HG03135 (cell line): Measurements from ENCODE around the gene PRXL2A.
"Not testable (repeated sequence)": the region's sequence is repeated elsewhere in the genome, so short reads cannot be mapped to it uniquely, and the experiment has no call there.

Experiments used
- ATAC-seq: cut with Tn5 transposase; IDR thresholded peaks from one replicate; pipeline ENCODE4 v1.9.1; 2021; ENCODE audit warnings: mild to moderate bottlenecking, moderate library complexity; ENCODE audit not compliant: unreplicated experiment

Gene PRXL2A

DNA sequence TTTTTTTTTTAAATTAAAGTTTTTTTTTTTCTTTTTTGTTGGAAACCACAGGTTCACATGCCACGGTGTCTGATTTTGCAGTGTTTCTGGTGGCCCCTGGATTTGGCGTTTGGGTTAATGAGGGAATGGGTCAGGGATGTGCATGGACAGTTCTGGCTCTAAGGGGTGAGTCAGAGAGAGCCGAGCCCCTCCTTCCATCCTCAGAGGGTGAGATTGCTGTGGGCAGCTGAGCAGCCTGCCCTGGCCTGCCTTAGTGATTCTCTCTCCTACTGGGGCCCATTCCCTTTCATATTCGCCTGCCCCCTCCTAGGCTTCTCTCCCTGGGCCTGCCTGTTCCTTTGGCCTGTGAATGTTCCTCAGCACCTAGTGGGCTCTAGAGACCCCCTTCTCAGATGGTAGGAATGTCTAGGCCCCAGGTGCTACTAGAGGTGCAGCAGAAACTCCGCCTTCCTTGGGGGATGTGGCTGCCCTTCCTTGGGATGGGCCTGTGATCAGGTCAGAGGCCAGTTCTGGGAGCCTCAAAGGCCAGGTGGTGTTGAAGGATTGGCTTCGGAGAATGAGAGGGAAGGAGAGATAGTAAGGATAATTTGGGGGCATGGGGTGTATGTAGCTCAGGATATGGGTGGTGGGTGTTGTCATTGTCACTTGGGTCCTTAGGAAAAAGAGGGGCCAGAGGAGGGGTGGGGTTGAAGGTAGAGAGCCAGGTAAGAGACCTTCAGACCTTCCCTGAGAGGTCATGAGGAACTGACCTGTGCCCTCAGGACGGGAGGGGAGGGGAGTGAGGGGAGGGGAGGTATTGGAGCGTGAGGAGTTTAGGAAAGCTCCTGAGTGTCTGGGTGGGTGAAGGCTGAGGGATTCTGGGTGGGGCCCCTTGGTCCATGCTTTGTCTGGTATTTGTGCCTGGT lies 65.6 kb downstream of the PRXL2A start:
- no peak for ATAC-seq

DNA sequence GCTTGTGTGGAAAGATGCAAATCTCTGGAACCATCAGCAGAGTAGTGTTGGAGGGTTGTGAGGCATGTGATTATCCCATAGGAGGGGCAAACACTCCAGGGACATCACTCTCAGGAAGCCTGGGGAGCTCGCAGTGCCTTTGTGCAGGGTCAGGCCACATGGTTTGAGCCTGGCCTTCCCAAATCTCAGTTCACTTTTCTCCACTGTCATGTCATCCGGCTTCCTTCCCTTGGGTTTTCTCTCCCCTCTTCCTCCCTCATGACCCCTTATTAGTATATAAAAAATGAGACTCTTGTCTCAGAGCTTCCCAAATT lies 66.2 kb downstream of the PRXL2A start:
- ATAC-seq, result no peak

DNA sequence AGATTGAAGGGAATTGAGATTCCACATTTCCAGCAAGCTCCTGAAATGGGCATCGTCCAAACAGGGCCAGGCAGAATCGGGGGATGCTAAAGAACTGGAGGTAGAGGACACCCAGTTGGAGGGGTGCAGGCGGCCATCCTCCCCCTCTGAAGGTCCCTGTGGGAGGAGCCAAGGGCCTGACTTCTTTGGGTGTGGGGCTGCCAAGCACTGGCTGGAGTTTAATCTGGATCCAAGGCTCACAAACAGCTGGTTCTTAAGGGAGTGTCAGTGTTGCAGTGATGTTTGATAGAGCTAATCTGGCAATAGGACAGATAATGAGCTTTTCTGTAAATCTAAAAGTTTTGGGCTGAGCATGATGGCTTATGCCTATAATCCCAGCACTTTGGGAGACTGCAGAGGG lies 66.6 kb downstream of the PRXL2A start:
- ATAC-seq, result no peak

DNA sequence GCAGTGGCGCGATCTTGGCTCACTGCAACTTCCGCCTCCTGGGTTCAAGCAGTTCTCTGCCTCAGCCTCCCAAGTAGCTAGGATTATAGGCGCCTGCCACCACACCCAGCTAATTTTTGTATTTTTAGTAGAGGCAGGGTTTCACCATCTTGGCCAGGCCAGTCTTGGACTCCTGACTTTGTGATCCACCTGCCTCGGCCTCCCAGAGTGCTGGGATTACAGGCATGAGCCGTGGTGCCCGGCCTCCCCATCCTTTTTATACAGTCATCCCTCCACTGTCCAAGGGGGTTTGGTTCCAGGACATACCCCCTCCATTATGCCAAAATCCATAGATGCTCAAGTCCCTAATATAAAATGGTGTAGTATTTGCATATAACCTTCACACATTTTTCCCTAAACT lies 67.3 kb downstream of the PRXL2A start:
- ATAC-seq, result not testable (repeated sequence)

DNA sequence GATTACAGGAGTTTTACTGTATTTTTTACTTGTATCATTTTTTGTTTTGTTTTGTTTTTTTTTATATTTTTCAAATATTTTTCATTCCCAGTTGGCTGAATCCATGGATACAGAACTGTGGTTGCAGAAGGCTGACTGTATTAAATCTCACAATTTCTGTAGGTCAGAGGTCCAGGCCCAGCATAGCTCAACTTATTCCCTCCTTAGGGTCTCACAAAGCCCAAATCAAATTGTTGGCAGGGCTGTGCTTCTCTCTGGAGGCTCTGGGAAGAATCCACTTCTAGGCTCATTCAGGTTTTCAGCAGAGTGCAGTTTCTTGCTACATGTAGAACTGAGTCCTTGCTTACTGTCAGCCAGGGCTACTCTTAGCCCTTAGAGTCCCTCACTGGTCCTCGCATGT lies 68.3 kb downstream of the PRXL2A start:
- ATAC-seq, result no peak

DNA sequence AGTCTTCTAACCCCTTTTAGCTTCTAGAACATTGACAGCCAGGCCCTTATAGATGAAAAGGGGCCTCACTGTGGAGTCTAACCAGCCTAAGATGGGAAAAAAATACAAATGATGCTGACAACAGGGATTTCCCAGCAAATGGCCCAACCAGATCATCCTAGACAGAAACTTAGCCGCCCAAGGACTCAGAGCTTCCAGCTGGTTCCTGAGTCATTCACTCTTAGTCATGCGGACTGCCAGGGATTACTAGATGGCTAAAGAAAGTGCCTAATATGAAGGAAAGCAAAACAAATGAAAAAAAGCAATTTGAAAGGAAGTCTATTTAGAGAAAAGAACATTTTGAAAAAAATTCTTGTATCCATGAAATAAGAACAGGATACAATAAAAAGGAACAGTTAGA lies 69.5 kb downstream of the PRXL2A start:
- ATAC-seq, result no peak

DNA sequence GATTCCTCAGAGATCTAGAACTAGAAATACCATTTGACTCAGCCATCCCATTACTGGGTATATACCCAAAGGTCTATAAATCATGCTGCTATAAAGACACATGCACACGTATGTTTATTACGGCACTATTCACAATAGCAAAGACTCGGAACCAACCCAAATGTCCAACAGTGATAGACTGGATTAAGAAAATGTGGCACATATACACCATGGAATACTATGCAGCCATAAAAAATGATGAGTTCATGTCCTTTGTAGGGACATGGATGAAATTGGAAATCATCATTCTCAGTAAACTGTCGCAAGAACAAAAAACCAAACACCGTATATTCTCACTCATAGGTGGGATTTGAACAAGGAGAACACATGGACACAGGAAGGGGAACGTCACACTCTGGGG lies 72.0 kb downstream of the PRXL2A start:
- not testable (repeated sequence) for ATAC-seq

DNA sequence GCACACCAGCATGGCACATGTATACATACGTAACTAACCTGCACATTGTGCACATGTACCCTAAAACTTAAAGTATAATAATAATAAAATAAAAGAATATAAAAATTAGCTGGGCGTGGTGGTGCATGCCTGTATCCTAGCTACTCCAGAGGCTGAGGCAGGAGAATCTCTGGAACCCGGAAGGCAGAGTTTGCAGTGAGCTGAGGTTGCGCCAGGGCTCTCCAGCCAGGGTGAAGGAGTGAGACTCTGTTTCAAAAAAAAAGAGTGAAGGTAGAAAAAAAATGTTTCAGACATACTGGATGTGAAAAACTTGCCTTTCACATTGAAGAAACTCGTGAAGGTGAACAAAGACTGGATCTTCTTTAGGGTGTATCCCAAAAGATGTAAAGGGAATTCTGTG lies 72.5 kb downstream of the PRXL2A start:
- ATAC-seq, result no peak

DNA sequence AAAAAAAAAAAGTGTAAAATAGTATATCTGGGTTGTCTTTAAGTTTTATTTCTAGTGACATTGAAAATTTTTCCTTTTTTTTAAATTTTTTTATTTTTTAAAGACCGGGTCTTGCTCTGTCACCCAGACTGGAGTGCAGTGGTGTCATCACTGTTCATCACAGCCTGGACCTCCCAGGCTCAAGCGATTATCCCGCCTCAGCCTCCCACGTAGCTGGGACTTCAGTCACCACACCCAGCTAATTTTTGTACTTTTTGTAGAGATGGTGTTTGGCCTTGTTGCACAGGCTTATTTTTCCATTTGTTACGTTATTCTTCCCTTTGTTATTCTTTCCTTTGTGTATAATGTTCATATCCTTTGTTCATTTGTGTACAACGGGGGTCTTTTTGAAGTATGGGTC lies 75.9 kb downstream of the PRXL2A start:
- no peak for ATAC-seq

DNA sequence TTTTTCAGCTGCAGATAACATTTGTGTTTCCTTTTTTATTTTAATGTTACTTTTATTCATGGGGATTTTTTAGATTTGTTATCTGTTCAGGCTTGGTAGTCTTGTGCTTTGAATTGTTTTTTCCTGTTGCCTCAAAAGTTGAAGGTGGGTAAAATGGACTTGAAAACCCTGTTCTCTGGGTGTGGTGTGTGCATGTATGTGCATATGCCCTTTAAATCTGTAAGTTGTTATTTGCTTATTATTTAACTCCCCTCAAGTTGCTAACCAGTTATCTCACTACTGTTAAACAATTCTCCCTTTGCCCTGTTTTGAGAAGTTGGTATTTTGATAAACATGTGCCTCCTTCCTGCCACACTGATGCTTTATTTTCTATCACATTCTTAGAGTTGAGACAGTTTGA lies 76.3 kb downstream of the PRXL2A start:
- ATAC-seq, result no peak

DNA sequence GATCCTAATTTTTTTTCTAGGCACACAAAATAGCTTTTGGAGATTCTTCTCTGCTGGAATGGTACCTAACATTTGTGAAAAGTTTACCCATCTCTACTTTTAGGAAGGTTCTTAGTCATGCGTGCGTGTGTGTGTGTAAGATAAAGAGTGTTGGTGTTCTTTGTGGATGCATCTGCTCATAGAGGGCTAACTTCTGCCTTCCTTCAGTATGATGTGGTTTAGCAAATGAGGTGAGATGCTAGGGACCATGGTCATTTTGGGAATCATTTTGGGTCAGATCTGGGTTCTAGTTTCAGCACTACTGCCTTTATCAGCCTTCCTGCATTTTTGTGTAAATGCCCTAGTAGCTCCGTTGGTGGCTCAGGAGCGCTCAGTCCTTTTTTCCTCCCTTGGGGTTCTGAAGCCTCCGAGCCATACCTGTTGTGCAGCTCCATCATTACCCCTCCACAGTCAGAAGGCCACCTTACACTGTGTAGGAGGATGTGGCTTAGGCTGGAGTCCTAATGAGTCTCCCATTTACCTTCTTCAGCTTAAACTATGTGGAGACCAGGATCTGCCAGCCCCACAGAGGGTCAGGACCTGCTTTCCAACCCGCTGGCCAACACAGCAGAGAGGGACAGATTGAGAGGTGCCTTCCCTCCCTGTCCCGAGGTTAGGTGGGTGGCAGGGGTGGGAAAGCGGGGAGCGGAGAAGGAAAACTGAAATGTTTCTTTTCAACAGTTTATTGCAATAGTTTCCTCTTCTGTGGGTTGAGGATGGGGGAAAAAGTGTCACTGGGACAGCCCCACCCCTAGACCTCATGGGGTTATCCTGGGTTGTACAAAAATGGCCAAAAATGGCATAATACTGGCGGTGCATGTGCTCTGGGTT lies 77.0 kb downstream of the PRXL2A start:
- no peak for ATAC-seq

DNA sequence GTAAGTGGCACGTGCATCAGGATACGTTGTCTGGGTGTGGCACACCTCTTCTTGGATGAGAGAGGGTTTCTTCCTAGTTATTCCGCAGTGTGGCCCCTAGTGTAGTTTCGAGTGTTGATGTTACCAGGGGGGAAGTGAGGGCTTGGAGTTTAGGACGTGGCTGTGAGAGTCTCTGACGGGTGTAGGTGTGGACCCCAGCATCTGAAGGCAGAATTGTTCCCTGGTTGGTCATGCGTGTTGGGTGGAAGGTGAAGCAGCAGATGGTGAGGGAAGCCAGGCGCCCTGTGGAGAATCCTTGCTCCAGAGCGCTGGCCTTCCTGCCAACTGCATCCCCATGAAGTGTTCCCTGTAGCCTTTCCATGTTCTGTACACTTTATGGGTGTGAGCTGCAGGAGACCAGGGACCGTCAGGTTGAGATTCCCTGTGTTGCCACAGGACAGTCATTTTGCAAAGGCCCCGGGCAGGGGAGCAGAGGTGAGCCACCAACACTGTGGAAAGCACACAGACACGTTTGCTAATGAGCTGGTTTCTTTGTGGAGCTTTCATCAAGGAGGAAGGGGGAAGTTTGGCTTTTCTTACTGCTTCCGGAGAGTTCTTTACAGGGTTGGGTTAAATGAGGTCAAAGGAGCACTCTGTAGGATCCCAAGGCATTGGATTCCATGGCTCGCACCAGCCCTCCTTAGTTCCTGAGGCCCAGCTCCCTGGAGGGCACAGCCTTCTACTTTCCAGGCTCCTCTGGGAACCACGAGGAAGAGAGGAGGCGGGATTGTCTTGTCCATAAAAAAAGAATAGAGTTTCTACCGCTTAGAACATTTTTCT lies 77.8 kb downstream of the PRXL2A start:
- ATAC-seq, result no peak
